Measurements from ENCODE around the gene COG7.

DNA sequence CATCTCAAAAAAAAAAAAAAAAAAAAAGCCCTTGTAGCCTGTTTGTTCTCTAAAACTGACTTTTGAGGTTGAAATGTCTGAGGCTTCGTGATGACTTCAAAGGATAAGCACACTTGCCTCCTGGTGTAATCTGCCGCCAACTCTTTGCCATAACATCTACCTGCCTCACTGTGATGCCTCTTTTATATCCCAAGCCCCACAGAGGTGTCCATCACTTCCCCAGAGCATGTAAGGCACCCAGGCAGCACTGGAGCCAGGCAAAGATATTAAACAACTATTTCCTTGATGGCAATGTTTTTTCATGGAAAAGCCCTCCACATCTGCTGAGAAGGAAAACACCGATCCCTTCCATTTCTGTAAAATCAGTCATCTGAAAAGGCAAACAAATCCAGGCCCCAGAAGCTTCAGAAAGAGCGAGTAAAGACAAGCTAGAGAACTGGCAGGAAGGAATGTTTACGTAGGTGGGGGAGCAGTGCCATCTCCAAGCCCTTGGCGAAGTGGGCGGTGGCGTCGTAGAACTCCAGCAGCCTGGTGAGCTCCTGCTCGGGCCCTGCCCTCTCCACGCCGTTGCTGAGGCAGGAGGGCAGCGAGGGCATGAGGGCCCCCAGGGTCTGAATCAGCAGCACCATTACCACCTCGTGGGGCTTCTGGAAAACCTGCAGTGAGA, 28.6 kb downstream of the COG7 start:
- TF ChIP-seq POLR2AphosphoS5 (IDR thresholded peaks at IDR 0.05; ENCODE audit: borderline replicate concordance, low read depth, low read length) (no peak), EZH2 (IDR thresholded peaks at IDR 0.05) (no peak), FOXP2 (optimal IDR thresholded peaks at IDR 0.05; ENCODE audit: control extremely low read depth, extremely low read length, insufficient read depth) (no peak)

Data from SK-N-MC (cell line).